Peyer's patch (tissue), 4 donors: ENCODE data around the gene ARHGAP26.

Source experiments
- CTCF ChIP-seq, 6 experiments: fragments of 450-650 bp in 4 of 6; fragments of 200-600 bp in 2 of 6; sonication (generic) in 1 of 6; IDR thresholded peaks; one replicate each; pipeline ENCODE4 v1.5.1; 2017 to 2019; ENCODE audit warnings: antibody characterized with exemption in 6 of 6, mild to moderate bottlenecking in 3 of 6, moderate library complexity in 1 of 6
- POLR2A ChIP-seq, 2 donors: fragments of 450-650 bp; IDR thresholded peaks; one replicate each; pipeline ENCODE4 v1.5.1; 2017; ENCODE audit warnings: antibody characterized with exemption in 2 of 2, mild to moderate bottlenecking in 2 of 2, moderate library complexity in 2 of 2

GRCh38 chr5:143199843-143200242 is 429.7 kb downstream of the ARHGAP26 start:
- TF ChIP-seq CTCF (IDR thresholded peaks at IDR 0.05) (no peak), POLR2A (IDR thresholded peaks at IDR 0.05) (no peak)
